ENCODE results near the gene BMP2K. TPM values are rescaled to one million over a fixed set of nuclear protein-coding genes. Genes with fewer than 3 reads are reported as not detected.
"Not testable (repeated sequence)": the region's sequence is repeated elsewhere in the genome, so short reads cannot be mapped to it uniquely, and the experiment has no call there.

BMP2K gene
- total and polyA plus RNA-seq, 2 experiments from 2014 or later: 8.2 to 32.5 TPM

- DNase-seq (ENCODE audit: low spot score); H4K20me1 ChIP-seq (replicated peaks; ENCODE audit: insufficient read depth); H3K4me1 ChIP-seq (ENCODE audit: insufficient read depth); H3K36me3 ChIP-seq (ENCODE audit: insufficient read depth); H3K4me2 ChIP-seq; H3K27ac Mint-ChIP-seq; H3K27ac ChIP-seq (ENCODE audit: low read depth); H3K4me3 Mint-ChIP-seq; H2AFZ ChIP-seq; H3K27me3 Mint-ChIP-seq (ENCODE audit: insufficient read depth, low read depth, poor library complexity); H3K9me3 Mint-ChIP-seq; H3F3A ChIP-seq (replicated peaks; ENCODE audit: low read depth); H3K36me3 Mint-ChIP-seq (ENCODE audit: low read depth); H3K27me3 ChIP-seq (ENCODE audit: insufficient read depth); H3K4me1 Mint-ChIP-seq; H3K9me2 ChIP-seq (ENCODE audit: insufficient read depth); H3K4me3 ChIP-seq; H3K79me2 ChIP-seq (replicated peaks; ENCODE audit: insufficient read depth); ATAC-seq: not testable (repeated sequence)
Observed at GRCh38 chr4:78908974-78909373, 132.8 kb downstream of the BMP2K start.

GRCh38 chr4:78910612-78911011 is 134.5 kb downstream of the BMP2K start:
- H3K36me3 ChIP-seq (ENCODE audit: insufficient read depth): no peaks in the 10 kb centered on the region; the same call in 1 of the 2 replicates
- DNase-seq (ENCODE audit: low spot score): no peak
- H2AFZ ChIP-seq: no peak overlapping the region
- H3F3A ChIP-seq (replicated peaks; ENCODE audit: low read depth): no peaks in the 10 kb centered on the region
- no peak overlapping the region for H3K27ac ChIP-seq (ENCODE audit: low read depth)
- no peaks in the 10 kb centered on the region for H3K9me2 ChIP-seq (ENCODE audit: insufficient read depth)
- H3K27me3 ChIP-seq (ENCODE audit: insufficient read depth): no peaks in the 10 kb centered on the region
- H4K20me1 ChIP-seq (replicated peaks; ENCODE audit: insufficient read depth): no peaks in the 10 kb centered on the region
- no peaks in the 10 kb centered on the region for H3K4me1 ChIP-seq (ENCODE audit: insufficient read depth)
- Mint-ChIP-seq H3K36me3 (ENCODE audit: low read depth) (peaks cover 4% of the 10 kb centered on the region; the same call in 1 of the 3 replicates), H3K27me3 (ENCODE audit: insufficient read depth, low read depth, poor library complexity) (no peaks in the 10 kb centered on the region), H3K27ac (no peak overlapping the region), H3K4me3 (no peak overlapping the region), H3K4me1 (no peaks in the 10 kb centered on the region), H3K9me3 (no peaks in the 10 kb centered on the region)
- H3K4me3 ChIP-seq: no peak overlapping the region
- no peak for TF ChIP-seq ZNF462 (CRISPR knock-in tag; IDR thresholded peaks at IDR 0.05)
- no peaks in the 10 kb centered on the region for H3K79me2 ChIP-seq (replicated peaks; ENCODE audit: insufficient read depth)
- no peak for ATAC-seq
- no peak overlapping the region for H3K4me2 ChIP-seq

Data from GM23338 (cell line).